ENCODE measurements around the gene TAS1R3. TPM values are rescaled to one million over a fixed set of nuclear protein-coding genes. Genes with fewer than 3 reads are reported as not detected.

The TAS1R3 gene
- total and polyA plus RNA-seq, 4 donors: 0.13 to 1.3 (median 0.55) TPM

DNA sequence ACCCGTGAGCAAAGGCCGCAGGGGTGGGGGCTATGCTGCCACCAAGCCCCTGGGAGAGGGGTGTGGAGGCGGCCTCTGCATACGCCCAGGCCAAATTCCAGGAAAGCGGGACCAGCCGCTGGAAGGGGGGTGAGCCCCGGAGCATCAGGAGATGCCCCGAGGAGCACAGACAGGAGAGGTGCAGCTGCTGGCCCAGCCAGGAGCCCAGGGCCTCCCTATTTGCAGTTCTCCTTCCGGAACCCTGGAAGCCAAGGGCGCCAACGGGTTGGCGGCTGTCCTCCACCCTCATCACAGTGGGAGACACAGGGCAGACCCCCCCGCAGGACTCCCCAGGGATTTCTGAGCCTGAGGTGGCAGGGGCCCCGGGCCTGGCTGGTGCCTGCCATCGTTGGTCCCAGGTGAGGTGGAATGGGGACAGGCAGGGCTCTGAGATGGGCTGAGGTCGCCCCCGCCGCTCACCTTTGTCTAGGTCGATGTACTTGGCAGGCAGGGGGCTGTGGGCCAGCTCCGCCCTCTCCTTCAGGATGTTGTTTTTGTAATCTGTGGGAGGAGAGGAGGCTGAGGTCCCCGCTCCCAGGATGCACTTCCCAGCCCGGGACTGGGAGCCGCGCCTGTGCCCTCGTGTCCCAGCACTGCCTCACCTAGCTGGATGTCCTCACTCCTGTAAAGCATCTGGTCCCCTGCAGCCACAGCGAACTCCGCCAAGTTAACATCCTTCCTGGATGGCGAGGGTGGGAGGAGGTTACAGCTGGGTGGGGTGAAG is 22.5 kb downstream of the TAS1R3 start:
- DNase-seq (no peak), ATAC-seq (ENCODE audit: insufficient read depth, low FRiP score) (no peak)
- peaks cover 0 to 2% (median 0%) of the 10 kb centered on the region in 4 donors for H3K9me3 ChIP-seq (ENCODE audit: control insufficient read depth in 4 of 4, insufficient read depth in 3 of 4, low read length in 3 of 4)
- H3K27ac ChIP-seq (ENCODE audit: low read depth in 1 of 2, low read length in 1 of 2): no peak overlapping the region
- H3K9ac ChIP-seq (ENCODE audit: insufficient read depth in 1 of 2, low read length in 2 of 2): no peak overlapping the region
- no peaks in the 10 kb centered on the region for H3K27me3 ChIP-seq (ENCODE audit: control insufficient read depth in 3 of 3, insufficient read depth in 3 of 3, low read length in 2 of 3)
- H3K36me3 ChIP-seq (ENCODE audit: control insufficient read depth in 4 of 4, insufficient read depth in 4 of 4, low read length in 4 of 4): peaks cover 0 to 14% (median 5%) of the 10 kb centered on the region in 4 donors
- no peak overlapping the region for H3K4me3 ChIP-seq
- TF ChIP-seq, protein P1, sequence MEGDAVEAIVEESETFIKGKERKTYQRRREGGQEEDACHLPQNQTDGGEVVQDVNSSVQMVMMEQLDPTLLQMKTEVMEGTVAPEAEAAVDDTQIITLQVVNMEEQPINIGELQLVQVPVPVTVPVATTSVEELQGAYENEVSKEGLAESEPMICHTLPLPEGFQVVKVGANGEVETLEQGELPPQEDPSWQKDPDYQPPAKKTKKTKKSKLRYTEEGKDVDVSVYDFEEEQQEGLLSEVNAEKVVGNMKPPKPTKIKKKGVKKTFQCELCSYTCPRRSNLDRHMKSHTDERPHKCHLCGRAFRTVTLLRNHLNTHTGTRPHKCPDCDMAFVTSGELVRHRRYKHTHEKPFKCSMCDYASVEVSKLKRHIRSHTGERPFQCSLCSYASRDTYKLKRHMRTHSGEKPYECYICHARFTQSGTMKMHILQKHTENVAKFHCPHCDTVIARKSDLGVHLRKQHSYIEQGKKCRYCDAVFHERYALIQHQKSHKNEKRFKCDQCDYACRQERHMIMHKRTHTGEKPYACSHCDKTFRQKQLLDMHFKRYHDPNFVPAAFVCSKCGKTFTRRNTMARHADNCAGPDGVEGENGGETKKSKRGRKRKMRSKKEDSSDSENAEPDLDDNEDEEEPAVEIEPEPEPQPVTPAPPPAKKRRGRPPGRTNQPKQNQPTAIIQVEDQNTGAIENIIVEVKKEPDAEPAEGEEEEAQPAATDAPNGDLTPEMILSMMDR (IDR thresholded peaks at IDR 0.05; ENCODE audit: control extremely low read depth, extremely low read depth): no peak
- 36 to 38% methylated on average over 26 to 28 of the region's 28 CpGs for WGBS, 2 donors
- H3K4me1 ChIP-seq (ENCODE audit: control insufficient read depth in 5 of 5, insufficient read depth in 5 of 5, low read length in 5 of 5): peaks cover 0 to 21% (median 6%) of the 10 kb centered on the region in 5 donors

- peaks cover 0 to 2% (median 0%) of the 10 kb centered on the region in 4 donors for H3K9me3 ChIP-seq (ENCODE audit: control insufficient read depth in 4 of 4, insufficient read depth in 3 of 4, low read length in 3 of 4)
- no peak overlapping the region for H3K27ac ChIP-seq (ENCODE audit: low read depth in 1 of 2, low read length in 1 of 2)
- H3K4me3 ChIP-seq: no peak overlapping the region
- ATAC-seq (ENCODE audit: insufficient read depth, low FRiP score): no peak
- TF ChIP-seq, protein P1 (IDR thresholded peaks at IDR 0.05; ENCODE audit: control extremely low read depth, extremely low read depth): no peak
- no peak overlapping the region for H3K9ac ChIP-seq (ENCODE audit: insufficient read depth in 1 of 2, low read length in 2 of 2)
- no peak for DNase-seq
- peaks cover 0 to 14% (median 5%) of the 10 kb centered on the region in 4 donors for H3K36me3 ChIP-seq (ENCODE audit: control insufficient read depth in 4 of 4, insufficient read depth in 4 of 4, low read length in 4 of 4)
- H3K4me1 ChIP-seq (ENCODE audit: control insufficient read depth in 5 of 5, insufficient read depth in 5 of 5, low read length in 5 of 5): peaks cover 0 to 31% (median 6%) of the 10 kb centered on the region in 5 donors
- 23 to 35% methylated on average over 90 to 116 of the region's 116 CpGs for WGBS, 2 donors
- no peaks in the 10 kb centered on the region for H3K27me3 ChIP-seq (ENCODE audit: control insufficient read depth in 3 of 3, insufficient read depth in 3 of 3, low read length in 2 of 3)
These were observed 23.5 kb downstream of the TAS1R3 start for GRCh38 chr1:1354271-1355247.

- ATAC-seq (ENCODE audit: insufficient read depth, low FRiP score) (no peak), DNase-seq (peak; percentile 50 to 78 (median 71))
- H3K4me3 ChIP-seq: no peak overlapping the region
- TF ChIP-seq, protein P1 (IDR thresholded peaks at IDR 0.05; ENCODE audit: control extremely low read depth, extremely low read depth): no peak
- peaks cover 0 to 14% (median 5%) of the 10 kb centered on the region in 4 donors for H3K36me3 ChIP-seq (ENCODE audit: control insufficient read depth in 4 of 4, insufficient read depth in 4 of 4, low read length in 4 of 4)
- 4 to 6% methylated on average over 40 to 52 of the region's 52 CpGs for WGBS, 2 donors
- H3K9me3 ChIP-seq (ENCODE audit: control insufficient read depth in 4 of 4, insufficient read depth in 3 of 4, low read length in 3 of 4): peaks cover 0 to 2% (median 0%) of the 10 kb centered on the region in 4 donors
- H3K9ac ChIP-seq (ENCODE audit: insufficient read depth in 1 of 2, low read length in 2 of 2): no peak overlapping the region
- H3K27me3 ChIP-seq (ENCODE audit: control insufficient read depth in 3 of 3, insufficient read depth in 3 of 3, low read length in 2 of 3): no peaks in the 10 kb centered on the region
- H3K4me1 ChIP-seq (ENCODE audit: control insufficient read depth in 5 of 5, insufficient read depth in 5 of 5, low read length in 5 of 5): peaks cover 0 to 38% (median 9%) of the 10 kb centered on the region in 5 donors
- H3K27ac ChIP-seq (ENCODE audit: low read depth in 1 of 2, low read length in 1 of 2): no peak overlapping the region
These were observed 24.3 kb downstream of the TAS1R3 start for GRCh38 chr1:1355416-1355815.

All from lung (tissue), 12 donors.